MCF 10A (cell line): ENCODE results near the gene ZNRF3. TPM values are rescaled to one million over a fixed set of nuclear protein-coding genes. Genes with fewer than 3 reads are reported as not detected.

Source experiments
- BruUV-seq: library from RNA; stranded (reverse); fragments of 400-500 nt; replicated peaks from 2 replicates; lab custom pipeline; 2021; lab: Mats Ljungman, UMichigan
- CTCF ChIA-PET: fragments of 300-600 bp; sonication (Branson Sonifier 250); formaldehyde crosslinking; extraction: SDS; loops from one replicate; lab custom pipeline; 2021; ENCODE audit warnings: antibody characterized with exemption, inconsistent platforms; lab: Yijun Ruan, JAX
- POLR2A ChIA-PET: fragments of 300-600, 350-650 bp; sonication (Branson Sonifier 250); formaldehyde crosslinking; extraction: SDS; loops from one replicate; lab custom pipeline; 2020; ENCODE audit warnings: antibody characterized with exemption, inconsistent platforms; lab: Yijun Ruan, JAX
- DNase-seq: peaks from one replicate; pipeline ENCODE4 v3.0.0-alpha.2; 2018; ENCODE audit not compliant: unreplicated experiment
- H3K27ac Mint-ChIP-seq: one replicate; pipeline ENCODE4 v1.8.0; 2022; ENCODE audit warnings: mild to moderate bottlenecking, low read depth, mixed read lengths; ENCODE audit not compliant: unreplicated experiment
- H3K27me3 Mint-ChIP-seq: one replicate; pipeline ENCODE4 v1.8.0; 2022; ENCODE audit warnings: mixed read lengths; ENCODE audit not compliant: insufficient read depth, unreplicated experiment
- H3K36me3 Mint-ChIP-seq: one replicate; pipeline ENCODE4 v1.8.0; 2022; ENCODE audit warnings: mild to moderate bottlenecking, moderate library complexity, mixed read lengths; ENCODE audit not compliant: insufficient read depth, unreplicated experiment
- H3K4me1 Mint-ChIP-seq: one replicate; pipeline ENCODE4 v1.8.0; 2022; ENCODE audit warnings: mixed read lengths; ENCODE audit not compliant: insufficient read depth, unreplicated experiment
- H3K4me3 Mint-ChIP-seq: one replicate; pipeline ENCODE4 v1.8.0; 2022; ENCODE audit warnings: mild to moderate bottlenecking, moderate library complexity, mixed read lengths; ENCODE audit not compliant: unreplicated experiment
- H3K9me3 Mint-ChIP-seq: one replicate; pipeline ENCODE4 v1.8.0; 2022; ENCODE audit warnings: mixed read lengths; ENCODE audit not compliant: unreplicated experiment
- CTCF ChIP-seq: fragments of 200-600 bp; IDR thresholded peaks from one replicate; pipeline ENCODE4 v1.8.0; 2022; ENCODE audit warnings: antibody characterized with exemption, mild to moderate bottlenecking; ENCODE audit not compliant: unreplicated experiment
- intact Hi-C: fragments of 100-400 bp; cut with micrococcal nuclease; formaldehyde crosslinking; loops from 2 replicates; pipeline ENCODE4 v1.14.1; 2022
- total RNA-seq: library from RNA; stranded (reverse); gene quantifications from 2 replicates; pipeline ENCODE4 v1.2.3, GENCODE V29; 2022

ZNRF3 gene
- total RNA-seq, 1 experiment from 2014 or later = 7.1 TPM

- TF ChIP-seq CTCF = no peak
- intact Hi-C loops = loop anchor here (5.0 kb wide), 1 partner anchor 108 kb away; no protein-coding TSS in a partner anchor
- no peaks in the 10 kb centered on the region for H3K27me3 Mint-ChIP-seq
- BruUV-seq = no TSS peak
- CTCF ChIA-PET = interaction anchor here (0.7 to 7.1 kb wide), 4 partner anchors 149 to 215 kb away, joined by 3 to 113 read pairs (median 4); no protein-coding TSS in a partner anchor
- DNase-seq = peak; percentile 49
- H3K27ac Mint-ChIP-seq = no peak overlapping the region
- no peaks in the 10 kb centered on the region for H3K4me1 Mint-ChIP-seq
- H3K36me3 Mint-ChIP-seq = peaks cover 42% of the 10 kb centered on the region
- POLR2A ChIA-PET = interaction anchor here (1.1 kb wide), 1 partner anchor 17 kb away, joined by 5 read pairs; the partner anchor contains the start of gene C22orf31
- H3K4me3 Mint-ChIP-seq = no peak overlapping the region
- no peaks in the 10 kb centered on the region for H3K9me3 Mint-ChIP-seq
Observed at GRCh38 chr22:29044657-29045176, 161.3 kb downstream of the ZNRF3 start.

- no TSS peak for BruUV-seq
Observed at GRCh38 chr22:29048822-29049654, 165.7 kb downstream of the ZNRF3 start.

GRCh38 chr22:29049655-29050263 is 166.4 kb downstream of the ZNRF3 start:
- Mint-ChIP-seq H3K27me3 (no peaks in the 10 kb centered on the region), H3K9me3 (no peaks in the 10 kb centered on the region), H3K36me3 (peaks cover 44% of the 10 kb centered on the region), H3K4me3 (no peak overlapping the region), H3K4me1 (no peaks in the 10 kb centered on the region), H3K27ac (no peak overlapping the region)
- POLR2A ChIA-PET = no interaction called here
- no TSS peak for BruUV-seq
- no peak for DNase-seq
- CTCF ChIA-PET = interaction anchor here (0.6 to 1.9 kb wide), 3 partner anchors 9 to 431 kb away, joined by 3 to 11 read pairs (median 3); no protein-coding TSS in a partner anchor
- intact Hi-C loops = no loop called here
- TF ChIP-seq CTCF = no peak

More at GRCh38 chr22:29048822-29049654, 165.7 kb downstream of the ZNRF3 start:
- H3K9me3 Mint-ChIP-seq = no peaks in the 10 kb centered on the region
- no peaks in the 10 kb centered on the region for H3K27me3 Mint-ChIP-seq
- DNase-seq = no peak
- H3K4me1 Mint-ChIP-seq = no peaks in the 10 kb centered on the region
- intact Hi-C loops = no loop called here
- no peak for TF ChIP-seq CTCF
- ChIA-PET CTCF (interaction anchor here (0.6 to 1.9 kb wide), 3 partner anchors 9 to 199 kb away, joined by 3 to 11 read pairs (median 5); no protein-coding TSS in a partner anchor), POLR2A (interaction anchor here (0.6 kb wide), 1 partner anchor 12 kb away, joined by 3 read pairs; the partner anchor contains the start of gene C22orf31)
- H3K27ac Mint-ChIP-seq = no peak overlapping the region
- H3K36me3 Mint-ChIP-seq = peaks cover 50% of the 10 kb centered on the region
- no peak overlapping the region for H3K4me3 Mint-ChIP-seq

GRCh38 chr22:29050457-29050856 is 167.1 kb downstream of the ZNRF3 start:
- DNase-seq = no peak
- intact Hi-C loops = no loop called here
- H3K4me3 Mint-ChIP-seq = no peak overlapping the region
- H3K9me3 Mint-ChIP-seq = no peaks in the 10 kb centered on the region
- H3K4me1 Mint-ChIP-seq = no peaks in the 10 kb centered on the region
- H3K36me3 Mint-ChIP-seq = peaks cover 37% of the 10 kb centered on the region
- H3K27me3 Mint-ChIP-seq = no peaks in the 10 kb centered on the region
- POLR2A ChIA-PET = no interaction called here
- BruUV-seq = no TSS peak
- CTCF ChIA-PET = no interaction called here
- H3K27ac Mint-ChIP-seq = no peak overlapping the region
- TF ChIP-seq CTCF = no peak
